ENCODE measurements around the gene MAP3K14. TPM values are rescaled to one million over a fixed set of nuclear protein-coding genes. Genes with fewer than 3 reads are reported as not detected.

MAP3K14 gene
- total RNA-seq, 1 donor from 2014 or later: 0.34 TPM

- peaks cover 17% of the 10 kb centered on the region for H3K79me2 ChIP-seq (ENCODE audit: low read depth)
- H3K9ac ChIP-seq: no peak overlapping the region
- Mint-ChIP-seq H3K27me3 (ENCODE audit: insufficient read depth, low read depth) (no peaks in the 10 kb centered on the region), H3K4me3 (peak overlapping the region; percentile 58), H3K27ac (peak overlapping the region; percentile 85), H3K4me1 (peaks cover 27% of the 10 kb centered on the region), H3K36me3 (peaks cover 4% of the 10 kb centered on the region), H3K9me3 (no peaks in the 10 kb centered on the region)
- DNase-seq (ENCODE audit: low spot score): peak; percentile 29
- no peak overlapping the region for H3K4me3 ChIP-seq
- no peaks in the 10 kb centered on the region for H3F3A ChIP-seq (ENCODE audit: low read depth)
- TF ChIP-seq CTCF (IDR thresholded peaks at IDR 0.05) (no peak), EZH2phosphoT487 (IDR thresholded peaks at IDR 0.05) (no peak), EZH2 (IDR thresholded peaks at IDR 0.05) (no peak)
- H3K9me3 ChIP-seq (ENCODE audit: low read depth): no peaks in the 10 kb centered on the region
- no peaks in the 10 kb centered on the region for H3K36me3 ChIP-seq
- no peak overlapping the region for H2AFZ ChIP-seq (replicated peaks)
- peaks cover 22% of the 10 kb centered on the region for H4K20me1 ChIP-seq (ENCODE audit: low read depth)
- H3K27me3 ChIP-seq: no peaks in the 10 kb centered on the region
- no peaks in the 10 kb centered on the region for H3K4me1 ChIP-seq
- no peak overlapping the region for H3K27ac ChIP-seq
- H3K4me2 ChIP-seq: no peak overlapping the region
Observed at GRCh38 chr17:45299361-45299760, 17.5 kb downstream of the MAP3K14 start.

GRCh38 chr17:45298546-45299285 lies 18.1 kb downstream of the MAP3K14 start:
- Histone ChIP-seq H3K4me3 (no peak overlapping the region), H2AFZ (replicated peaks) (no peak overlapping the region), H4K20me1 (ENCODE audit: low read depth) (peaks cover 25% of the 10 kb centered on the region), H3K36me3 (no peaks in the 10 kb centered on the region), H3K4me2 (no peak overlapping the region), H3K27me3 (no peaks in the 10 kb centered on the region), H3K4me1 (no peaks in the 10 kb centered on the region), H3K9ac (no peak overlapping the region), H3F3A (ENCODE audit: low read depth) (no peaks in the 10 kb centered on the region), H3K27ac (no peak overlapping the region), H3K9me3 (ENCODE audit: low read depth) (no peaks in the 10 kb centered on the region), H3K79me2 (ENCODE audit: low read depth) (peaks cover 13% of the 10 kb centered on the region)
- Mint-ChIP-seq H3K4me1 (peaks cover 33% of the 10 kb centered on the region), H3K4me3 (no peak overlapping the region), H3K27me3 (ENCODE audit: insufficient read depth, low read depth) (no peaks in the 10 kb centered on the region), H3K36me3 (peaks cover 2% of the 10 kb centered on the region), H3K27ac (no peak overlapping the region), H3K9me3 (no peaks in the 10 kb centered on the region)
- TF ChIP-seq EZH2phosphoT487 (IDR thresholded peaks at IDR 0.05): no peak
- TF ChIP-seq CTCF (IDR thresholded peaks at IDR 0.05): no peak
- no peak for TF ChIP-seq EZH2 (IDR thresholded peaks at IDR 0.05)
- DNase-seq (ENCODE audit: low spot score): no peak

- H3K4me3 Mint-ChIP-seq: no peak overlapping the region
- Histone ChIP-seq H3K79me2 (ENCODE audit: low read depth) (peaks cover 13% of the 10 kb centered on the region), H2AFZ (replicated peaks) (no peak overlapping the region), H3K27ac (no peak overlapping the region), H3K4me3 (no peak overlapping the region), H3K36me3 (no peaks in the 10 kb centered on the region), H4K20me1 (ENCODE audit: low read depth) (peaks cover 32% of the 10 kb centered on the region), H3K27me3 (no peaks in the 10 kb centered on the region), H3K9ac (no peak overlapping the region), H3K9me3 (ENCODE audit: low read depth) (no peaks in the 10 kb centered on the region), H3K4me1 (no peaks in the 10 kb centered on the region), H3F3A (ENCODE audit: low read depth) (no peaks in the 10 kb centered on the region), H3K4me2 (no peak overlapping the region)
- no peaks in the 10 kb centered on the region for H3K36me3 Mint-ChIP-seq
- H3K27ac Mint-ChIP-seq: no peak overlapping the region
- H3K9me3 Mint-ChIP-seq: no peaks in the 10 kb centered on the region
- DNase-seq (ENCODE audit: low spot score): no peak
- H3K4me1 Mint-ChIP-seq: peaks cover 42% of the 10 kb centered on the region
- TF ChIP-seq CTCF (IDR thresholded peaks at IDR 0.05): no peak
- TF ChIP-seq EZH2 (IDR thresholded peaks at IDR 0.05): no peak
- TF ChIP-seq EZH2phosphoT487 (IDR thresholded peaks at IDR 0.05): no peak
- H3K27me3 Mint-ChIP-seq (ENCODE audit: insufficient read depth, low read depth): no peaks in the 10 kb centered on the region
Observed at GRCh38 chr17:45296833-45297124, 20.0 kb downstream of the MAP3K14 start.

All from neural progenitor cell (in vitro differentiated cells).